Chondrocyte (in vitro differentiated cells): ENCODE results near the gene ICOSLG. TPM values are rescaled to one million over a fixed set of nuclear protein-coding genes. Genes with fewer than 3 reads are reported as not detected.
"Not testable (repeated sequence)": the region's sequence is repeated elsewhere in the genome, so short reads cannot be mapped to it uniquely, and the experiment has no call there.

Source experiments
- DNase-seq: peaks from one replicate; pipeline ENCODE4 v3.0.0; 2021; ENCODE audit warnings: mixed read lengths, low spot score
- H3K27ac Mint-ChIP-seq: one replicate; pipeline ENCODE4 v1.8.0; 2021; ENCODE audit warnings: mild to moderate bottlenecking, moderate library complexity, mixed read lengths; ENCODE audit not compliant: unreplicated experiment
- H3K27me3 Mint-ChIP-seq: 2 replicates; pipeline ENCODE4 v1.8.0; 2021; ENCODE audit warnings: low read depth, mixed read lengths
- H3K36me3 Mint-ChIP-seq: 2 replicates; pipeline ENCODE4 v1.8.0; 2021; ENCODE audit warnings: low read depth, mixed read lengths
- H3K4me1 Mint-ChIP-seq: 2 replicates; pipeline ENCODE4 v1.8.0; 2021; ENCODE audit warnings: low read depth, mild to moderate bottlenecking, mixed read lengths
- H3K4me3 Mint-ChIP-seq: one replicate; pipeline ENCODE4 v1.8.0; 2021; ENCODE audit warnings: mild to moderate bottlenecking, moderate library complexity, mixed read lengths; ENCODE audit not compliant: unreplicated experiment
- H3K9me3 Mint-ChIP-seq: 2 replicates; pipeline ENCODE4 v1.8.0; 2021; ENCODE audit warnings: low read depth, mixed read lengths
- CTCF ChIP-seq: fragments of 200-600 bp; sonication (generic); IDR thresholded peaks from 2 replicates; pipeline ENCODE4 v1.5.0; 2021; ENCODE audit warnings: antibody characterized with exemption, mild to moderate bottlenecking, moderate library complexity
- total RNA-seq: library from RNA; stranded (reverse); gene quantifications from 3 replicates; pipeline ENCODE4 v1.2.1, GENCODE V29; 2021

The ICOSLG gene
- total RNA-seq, 1 donor from 2014 or later: 5.1 TPM

DNA sequence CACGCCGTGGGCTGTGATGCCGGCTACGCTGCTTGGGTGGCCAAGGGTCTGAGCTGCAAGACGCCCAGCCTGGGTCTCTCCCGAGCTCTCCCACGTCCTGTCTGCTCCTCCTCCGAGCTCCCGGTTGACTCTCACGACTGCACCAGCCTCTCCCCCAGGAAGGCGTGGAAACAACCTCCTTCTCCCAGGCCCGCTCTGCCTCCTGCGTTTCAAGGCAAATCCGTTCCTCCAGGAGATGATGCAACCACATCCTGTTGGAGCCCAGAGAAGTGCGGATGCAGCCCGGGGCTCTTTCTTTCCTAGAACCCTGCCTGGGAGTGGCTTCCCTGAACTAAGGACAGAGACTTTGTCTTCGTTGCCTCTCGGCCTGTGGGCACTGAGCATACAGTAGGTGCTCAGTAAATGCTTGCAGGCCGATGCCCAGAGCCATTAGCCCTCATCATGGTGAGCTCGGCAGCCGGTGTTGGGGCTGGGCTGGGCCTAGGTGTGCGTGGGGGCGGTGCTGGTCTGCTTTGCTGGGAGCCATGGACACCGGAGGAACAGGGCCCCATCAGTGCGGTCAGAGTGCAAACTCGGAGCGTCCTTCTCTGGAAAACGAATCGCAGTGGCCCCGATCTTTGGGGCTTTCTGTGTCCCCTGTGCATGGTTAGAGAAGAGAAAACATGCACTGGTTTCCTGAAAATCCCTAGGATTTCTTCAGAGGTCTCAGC is 38.0 kb downstream of the ICOSLG start:
- H3K27me3 Mint-ChIP-seq, H3K4me3 Mint-ChIP-seq, DNase-seq, H3K36me3 Mint-ChIP-seq, H3K9me3 Mint-ChIP-seq, H3K4me1 Mint-ChIP-seq, H3K27ac Mint-ChIP-seq: not testable (repeated sequence)

DNA sequence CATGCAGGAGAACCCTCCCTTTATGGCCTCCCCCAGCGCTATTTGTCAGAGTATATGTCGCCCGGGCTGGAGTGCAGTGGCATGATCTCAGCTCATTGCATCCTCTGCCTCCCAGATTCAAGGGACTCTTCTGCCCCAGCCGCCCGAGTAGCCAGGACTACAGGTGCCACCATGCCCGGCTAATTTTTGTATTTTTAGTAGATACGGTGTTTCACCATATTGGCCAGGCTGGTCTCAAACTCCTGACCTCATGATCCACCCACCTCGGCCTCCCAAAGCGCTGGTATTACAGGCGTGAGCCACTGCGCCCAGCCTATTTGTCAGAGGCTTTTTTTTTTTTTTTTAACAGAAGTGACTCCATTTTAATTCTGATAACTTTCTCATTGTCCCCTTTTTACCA is 40.7 kb downstream of the ICOSLG start:
- H3K36me3 Mint-ChIP-seq, H3K4me1 Mint-ChIP-seq, DNase-seq, H3K9me3 Mint-ChIP-seq, H3K4me3 Mint-ChIP-seq, H3K27me3 Mint-ChIP-seq, H3K27ac Mint-ChIP-seq: not testable (repeated sequence)

DNA sequence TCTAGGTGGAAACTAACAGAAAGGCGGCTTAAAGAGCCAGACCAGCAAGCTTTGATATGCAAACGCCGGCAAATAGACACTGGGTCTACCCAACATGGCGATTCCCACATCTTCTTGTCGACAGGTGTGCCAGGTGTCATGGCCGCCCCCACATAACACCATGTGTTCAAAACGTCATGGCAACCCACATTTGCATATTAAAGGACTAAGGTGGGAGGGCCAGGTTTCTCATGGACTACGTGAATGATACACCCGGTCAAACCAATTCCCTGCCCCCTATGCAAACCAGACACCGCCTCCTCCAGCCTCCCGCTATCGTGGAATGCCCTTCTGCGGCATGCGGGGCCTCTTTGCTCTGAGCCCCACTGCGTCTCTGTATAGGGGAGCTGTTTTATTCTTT is 41.3 kb downstream of the ICOSLG start:
- Mint-ChIP-seq H3K27ac (no peak overlapping the region), H3K36me3 (no peaks in the 10 kb centered on the region), H3K27me3 (no peaks in the 10 kb centered on the region), H3K4me3 (no peak overlapping the region), H3K9me3 (no peaks in the 10 kb centered on the region), H3K4me1 (no peaks in the 10 kb centered on the region)
- no peak for TF ChIP-seq CTCF
- DNase-seq: no peak

- not testable (repeated sequence) for H3K27me3 Mint-ChIP-seq, H3K9me3 Mint-ChIP-seq, H3K4me3 Mint-ChIP-seq, H3K4me1 Mint-ChIP-seq, H3K27ac Mint-ChIP-seq, H3K36me3 Mint-ChIP-seq, DNase-seq
Observed at GRCh38 chr21:44197156-44197516, 43.6 kb downstream of the ICOSLG start.

DNA sequence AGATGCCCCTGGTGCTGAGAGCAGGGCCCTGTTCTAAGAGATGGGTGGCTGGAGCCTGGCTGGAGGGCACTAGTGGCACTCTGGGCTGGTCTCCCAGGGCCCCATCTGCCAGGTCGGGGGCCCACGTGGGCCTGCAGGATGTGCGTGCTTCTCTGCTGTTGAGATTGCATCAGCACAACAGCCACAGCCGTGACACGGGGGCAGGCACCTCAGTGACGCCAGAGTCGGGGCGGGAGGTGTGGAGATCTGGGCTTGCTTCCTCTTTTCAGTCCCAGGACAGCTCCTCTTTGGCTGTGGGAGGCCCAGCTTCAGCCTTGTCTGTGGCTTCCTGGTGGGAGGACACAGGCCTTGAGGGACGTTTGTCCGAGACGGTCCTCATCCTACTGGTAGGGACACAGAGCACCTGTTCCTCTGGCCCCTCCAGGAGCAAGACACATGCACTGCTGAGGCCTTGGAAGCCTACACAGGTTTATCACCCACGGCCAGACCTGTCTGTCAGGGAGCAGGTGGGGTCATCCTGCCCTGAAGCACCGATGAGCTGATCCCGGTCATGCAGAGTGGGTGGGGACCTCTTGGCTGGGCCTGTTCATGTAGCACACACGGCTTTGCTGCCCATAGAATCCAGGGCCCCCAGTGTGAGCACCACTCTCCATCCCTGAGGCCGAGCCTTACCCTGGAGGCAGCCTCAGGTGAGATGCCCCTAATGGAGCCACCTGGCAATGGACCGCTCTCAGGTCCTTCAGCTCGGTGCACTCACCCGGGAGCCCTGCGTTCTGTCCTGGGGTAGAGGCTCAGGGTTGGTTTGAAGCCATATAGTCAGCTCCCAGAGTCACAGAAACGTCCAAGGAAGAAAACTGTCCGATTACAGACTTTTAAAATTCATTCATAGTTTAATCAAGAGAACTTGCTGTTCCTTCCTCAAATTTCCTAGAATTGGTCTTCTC is 44.3 kb downstream of the ICOSLG start:
- H3K9me3 Mint-ChIP-seq, H3K27ac Mint-ChIP-seq, H3K27me3 Mint-ChIP-seq, H3K4me3 Mint-ChIP-seq, H3K4me1 Mint-ChIP-seq, DNase-seq, H3K36me3 Mint-ChIP-seq: not testable (repeated sequence)

DNA sequence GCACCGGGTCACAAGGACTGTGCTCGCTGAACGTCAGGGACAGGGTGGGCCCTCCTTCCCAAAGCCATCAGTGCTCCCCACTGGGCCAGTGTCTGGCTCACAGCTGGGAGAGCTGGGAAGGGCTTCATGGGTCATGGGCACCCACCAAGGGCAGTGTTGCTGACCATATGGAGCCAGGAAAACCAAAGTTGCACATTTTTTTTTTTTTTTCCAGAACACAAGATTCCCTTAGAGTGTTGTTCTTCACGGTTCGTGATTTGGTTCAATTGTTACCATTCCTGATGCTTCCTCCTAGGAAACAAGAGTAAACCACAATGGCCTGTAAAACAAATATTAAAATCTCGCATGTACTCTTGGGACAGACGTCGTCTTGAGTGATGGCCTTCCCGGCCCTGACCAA is 45.9 kb downstream of the ICOSLG start:
- DNase-seq, H3K36me3 Mint-ChIP-seq, H3K27me3 Mint-ChIP-seq, H3K27ac Mint-ChIP-seq, H3K4me1 Mint-ChIP-seq, H3K4me3 Mint-ChIP-seq, H3K9me3 Mint-ChIP-seq: not testable (repeated sequence)

GRCh38 chr21:44194451-44194850 is 46.3 kb downstream of the ICOSLG start:
- DNase-seq, H3K4me1 Mint-ChIP-seq, H3K27ac Mint-ChIP-seq, H3K9me3 Mint-ChIP-seq, H3K36me3 Mint-ChIP-seq, H3K27me3 Mint-ChIP-seq, H3K4me3 Mint-ChIP-seq: not testable (repeated sequence)

DNA sequence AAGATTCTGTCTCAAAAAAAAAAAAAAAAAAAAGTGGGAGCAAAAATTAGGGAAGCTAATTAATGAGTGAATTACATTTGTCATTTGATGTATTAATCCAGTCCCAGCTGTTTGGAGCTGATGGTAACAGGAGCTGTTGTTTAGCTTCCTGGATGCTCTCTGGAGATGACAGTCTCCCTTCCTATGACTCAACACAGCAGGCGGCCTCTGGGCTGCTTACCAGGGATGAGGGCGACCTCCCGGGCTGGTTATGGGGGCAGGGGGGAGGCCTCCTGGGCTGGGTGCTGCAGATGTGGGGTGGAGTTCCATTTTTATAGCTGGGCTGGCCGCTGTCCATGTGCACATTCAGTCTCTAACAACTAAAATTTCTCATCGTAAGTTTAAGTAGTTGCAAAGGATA is 47.6 kb downstream of the ICOSLG start:
- not testable (repeated sequence) for H3K9me3 Mint-ChIP-seq, H3K36me3 Mint-ChIP-seq, DNase-seq, H3K27ac Mint-ChIP-seq, H3K4me1 Mint-ChIP-seq, H3K4me3 Mint-ChIP-seq, H3K27me3 Mint-ChIP-seq

DNA sequence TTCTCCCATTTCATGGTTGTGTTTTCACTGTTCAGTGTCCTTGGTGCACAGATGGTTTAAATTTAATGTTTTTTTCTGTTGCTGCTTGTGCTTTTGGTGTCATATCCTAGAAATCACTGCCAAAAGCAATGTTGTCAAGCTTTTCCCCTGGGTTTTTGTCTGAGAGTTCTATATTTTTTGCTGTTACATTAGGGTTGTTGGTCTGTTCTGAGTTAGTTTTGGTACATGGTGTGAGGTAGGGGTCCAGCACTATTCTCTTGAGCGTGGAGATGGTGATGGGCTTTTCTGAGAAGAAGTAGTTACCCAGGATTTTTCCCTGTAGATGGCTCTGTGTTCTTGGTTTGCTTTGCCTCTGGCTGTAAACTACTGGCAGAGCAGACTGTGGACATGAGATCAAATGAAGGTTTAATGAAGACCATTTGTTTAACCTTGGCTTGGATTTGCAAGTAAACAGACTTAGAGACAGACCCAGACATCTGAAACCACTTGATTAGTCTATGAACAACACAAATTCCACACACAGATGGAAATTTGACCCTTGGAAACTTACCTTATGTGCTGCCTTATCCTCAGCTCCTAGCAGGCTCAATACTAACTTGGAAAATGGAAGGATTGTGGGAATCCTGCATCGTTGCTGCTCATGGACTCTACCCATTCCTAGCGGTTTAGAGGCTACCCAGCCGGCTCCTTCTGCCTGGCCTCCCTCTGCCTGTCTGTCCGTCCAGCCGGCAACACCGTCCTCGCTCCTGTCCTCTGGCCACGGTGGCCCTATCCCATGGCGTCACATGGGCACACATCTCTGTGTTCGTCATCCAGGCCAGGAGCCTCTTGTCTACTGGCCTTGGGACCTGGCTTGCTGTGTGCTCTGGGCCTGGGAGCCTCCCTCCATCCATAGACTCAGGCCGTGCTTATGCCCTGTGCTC is 50.1 kb downstream of the ICOSLG start:
- H3K9me3 Mint-ChIP-seq, H3K27me3 Mint-ChIP-seq, DNase-seq, H3K4me1 Mint-ChIP-seq, H3K36me3 Mint-ChIP-seq, H3K4me3 Mint-ChIP-seq, H3K27ac Mint-ChIP-seq: not testable (repeated sequence)

DNA sequence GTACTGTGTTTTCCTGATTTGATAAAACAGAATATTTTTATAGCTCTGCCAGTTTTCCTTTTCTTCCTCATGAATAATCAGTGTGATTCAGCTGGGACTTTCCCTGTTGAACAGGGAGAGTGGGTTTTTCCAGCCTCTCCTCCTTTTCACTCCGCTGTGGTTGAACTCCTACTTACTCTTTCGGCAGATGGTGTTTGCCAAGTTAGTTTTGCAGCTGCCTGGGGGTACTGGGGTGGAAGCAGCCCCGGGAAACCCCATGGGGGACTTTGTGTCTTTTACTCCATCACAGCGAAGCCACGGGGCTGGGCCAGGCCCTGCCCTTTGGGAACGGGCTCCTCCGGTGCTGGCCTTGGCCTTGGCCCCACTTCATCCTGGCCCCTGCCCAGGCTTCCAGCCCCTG is 55.9 kb downstream of the ICOSLG start:
- H3K27ac Mint-ChIP-seq, H3K36me3 Mint-ChIP-seq, H3K4me3 Mint-ChIP-seq, DNase-seq, H3K27me3 Mint-ChIP-seq, H3K4me1 Mint-ChIP-seq, H3K9me3 Mint-ChIP-seq: not testable (repeated sequence)

- H3K4me3 Mint-ChIP-seq, H3K4me1 Mint-ChIP-seq, H3K9me3 Mint-ChIP-seq, H3K27ac Mint-ChIP-seq, H3K27me3 Mint-ChIP-seq, H3K36me3 Mint-ChIP-seq, DNase-seq: not testable (repeated sequence)
Observed at GRCh38 chr21:44182202-44182601, 58.5 kb downstream of the ICOSLG start.
